ENCODE measurements around the gene GRK5.

- TF ChIP-seq POLR2AphosphoS5 (IDR thresholded peaks at IDR 0.05) (no peak), EP300 (IDR thresholded peaks at IDR 0.05) (no peak), CTCF (IDR thresholded peaks at IDR 0.05) (peak in 2 of 7 experiments; percentile 7 to 28), POLR2A (IDR thresholded peaks at IDR 0.05) (no peak)
Measured at GRCh38 chr10:119306514-119306951, 99.2 kb downstream of the GRK5 start.
